NCI-H1436 (cell line): ENCODE data around the gene WFIKKN1.
A peak's percentile ranks its signal among the peaks of the same experiment; 100 is the strongest.

Experiments
- DNase-seq: peaks from one replicate; lab custom pipeline; 2025; lab: John Stamatoyannopoulos, UW

Gene WFIKKN1

DNA sequence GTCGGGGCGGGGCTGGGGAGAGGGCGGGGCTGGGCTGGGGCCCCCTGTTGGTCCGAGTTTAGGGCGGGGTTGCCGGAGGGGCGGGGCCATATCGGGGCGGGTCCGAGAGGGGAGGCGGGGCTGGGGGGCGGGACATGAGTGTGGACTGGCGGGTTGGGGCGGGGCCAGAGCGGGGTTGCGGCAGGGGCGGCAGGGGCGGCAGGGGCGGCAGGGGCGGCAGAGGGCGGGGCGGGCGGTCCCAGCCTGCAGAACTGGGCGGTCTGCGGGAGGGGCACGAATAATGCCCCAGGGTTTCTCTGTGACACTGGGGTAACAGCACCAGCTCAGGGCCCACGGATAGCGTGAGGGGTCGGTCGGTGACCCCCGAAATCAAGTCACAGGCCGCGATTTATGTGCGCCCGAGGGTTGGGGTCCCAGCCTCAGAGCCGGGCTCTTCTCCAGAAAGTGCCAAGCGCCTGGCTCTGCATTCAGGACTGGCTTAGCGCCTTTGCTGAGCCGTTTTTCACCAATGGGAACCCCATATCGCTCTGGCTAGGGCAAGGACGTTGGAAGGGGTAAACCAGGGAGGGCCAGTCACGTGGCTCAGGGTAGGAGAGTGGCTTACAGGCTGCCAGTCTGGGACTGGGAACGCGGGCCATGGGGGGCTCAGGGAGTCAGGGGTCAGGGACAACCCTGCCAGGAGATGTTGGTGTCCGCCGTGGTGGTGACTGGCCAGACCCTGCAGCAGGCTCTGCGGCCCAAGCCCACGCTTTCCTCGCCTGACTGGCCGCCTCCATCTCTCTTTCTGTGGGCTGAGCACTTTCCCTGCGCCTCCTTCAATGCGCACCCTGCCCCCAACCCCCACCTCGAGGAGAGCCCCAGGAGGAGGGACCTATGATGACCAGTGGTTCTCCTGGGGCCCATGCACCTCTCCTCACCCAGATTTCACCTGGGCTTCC lies 6.6 kb downstream of the WFIKKN1 start:
- peak; percentile 84 for DNase-seq

DNA sequence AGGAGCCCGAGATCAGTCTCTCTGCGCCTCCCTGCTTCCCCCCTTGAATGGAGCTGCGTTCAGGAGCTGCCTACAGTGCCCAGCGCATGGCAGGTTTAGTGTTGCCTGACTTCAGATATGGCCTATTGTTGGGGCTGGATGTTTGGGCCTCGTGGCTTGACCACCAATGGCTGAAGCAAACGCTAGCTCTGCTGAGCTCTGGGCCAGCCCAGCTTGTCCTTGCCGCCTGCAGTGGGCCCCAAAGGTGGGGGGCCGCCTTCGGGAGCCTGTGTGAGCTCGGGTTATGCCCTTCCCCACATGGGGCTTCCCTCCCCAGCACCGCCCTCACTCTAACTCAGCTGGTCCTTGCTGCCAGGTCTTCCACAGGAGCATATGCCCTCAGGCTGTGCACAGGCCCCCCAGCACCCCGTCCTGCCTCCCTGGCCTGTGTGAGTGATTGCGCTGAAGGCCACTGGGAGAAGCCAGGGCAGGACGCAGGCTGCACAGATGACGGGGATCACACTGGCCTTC lies 7.3 kb downstream of the WFIKKN1 start:
- DNase-seq = no peak

DNA sequence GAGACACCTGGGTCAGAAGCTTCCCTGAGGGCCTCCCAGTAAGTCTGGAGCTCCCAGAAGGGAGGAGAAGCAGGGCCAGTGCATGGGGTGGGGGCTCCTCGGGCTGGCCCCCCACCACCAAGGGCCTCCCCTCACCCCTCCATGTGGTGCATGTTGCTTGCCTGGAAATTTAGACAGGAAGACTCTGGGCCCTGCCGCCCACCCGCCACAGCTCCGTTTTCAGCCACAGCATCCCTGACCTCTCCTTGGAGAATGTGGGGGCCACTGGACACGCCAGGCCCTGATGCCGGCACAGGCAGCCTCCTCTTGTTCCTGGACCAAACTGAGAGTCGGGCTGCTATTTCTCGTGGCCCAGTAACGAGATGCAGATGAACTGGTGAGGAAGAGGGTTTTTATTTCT lies 8.1 kb downstream of the WFIKKN1 start:
- DNase-seq = no peak

DNA sequence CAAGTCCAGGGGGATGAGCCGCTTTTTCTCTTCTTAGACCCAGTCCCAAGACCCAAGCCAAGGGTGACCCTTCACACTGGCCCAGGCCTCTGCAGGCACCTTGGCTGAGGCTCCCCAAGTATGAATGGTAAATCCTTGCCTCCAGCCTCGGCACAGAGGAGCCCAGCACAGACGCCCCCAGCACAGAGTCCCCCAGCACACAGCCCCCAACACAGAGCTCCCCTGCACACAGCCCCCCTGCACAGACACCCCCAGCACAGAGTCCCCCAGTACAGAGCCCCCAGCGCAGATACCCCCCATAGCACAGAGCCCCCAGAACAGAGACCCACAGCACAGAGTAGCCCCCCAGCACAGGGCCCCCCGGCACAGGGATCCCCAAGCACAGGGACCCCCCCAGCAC lies 9.8 kb downstream of the WFIKKN1 start:
- DNase-seq = no peak

DNA sequence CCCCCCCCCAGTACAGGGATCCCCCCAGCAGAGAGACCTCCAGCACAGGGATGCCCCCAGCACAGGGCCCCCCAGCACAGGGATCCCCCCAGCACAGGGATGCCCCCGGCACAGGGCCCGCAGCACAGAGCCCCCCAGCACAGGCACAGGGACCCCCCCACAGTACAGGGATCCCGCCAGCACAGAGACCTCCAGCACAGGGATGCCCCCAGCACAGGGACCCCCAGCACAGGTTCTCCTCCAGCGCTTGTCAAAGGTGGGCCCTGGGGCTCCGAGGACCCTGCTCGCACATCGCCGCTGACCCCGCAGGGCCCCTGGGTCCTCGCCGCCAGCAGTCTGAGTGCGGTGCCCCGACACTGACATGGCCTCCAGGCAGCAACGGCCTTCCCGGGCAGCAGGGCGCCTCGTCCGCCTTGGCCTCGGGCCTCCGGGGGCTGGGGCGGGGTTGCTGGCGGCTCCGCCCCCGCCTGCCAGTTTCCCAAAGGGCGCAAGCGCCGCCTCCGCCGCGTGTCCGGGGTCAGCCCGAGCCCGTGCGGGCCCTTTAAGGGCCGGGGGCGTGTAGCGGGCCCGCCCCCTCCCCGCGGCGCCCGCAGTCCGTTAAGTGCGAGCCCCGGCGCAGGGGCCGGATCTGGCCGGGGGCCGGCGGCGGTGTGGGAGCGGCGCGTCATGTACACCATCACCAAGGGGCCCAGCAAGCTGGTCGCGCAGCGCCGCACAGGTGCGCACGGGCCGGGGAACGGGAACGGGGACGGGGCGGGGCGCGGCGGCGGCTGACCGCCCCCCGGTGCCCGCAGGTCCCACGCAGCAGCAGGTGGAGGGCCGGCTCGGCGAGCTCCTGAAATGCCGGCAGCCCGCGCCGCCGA lies 10.8 kb downstream of the WFIKKN1 start, which contains the start of gene MCRIP2:
TSS of gene MCRIP2 (plus strand) at position 503 of the 863 bp plus-strand sequence. CDS start at position 667, 164 bp downstream.
- DNase-seq = no peak

DNA sequence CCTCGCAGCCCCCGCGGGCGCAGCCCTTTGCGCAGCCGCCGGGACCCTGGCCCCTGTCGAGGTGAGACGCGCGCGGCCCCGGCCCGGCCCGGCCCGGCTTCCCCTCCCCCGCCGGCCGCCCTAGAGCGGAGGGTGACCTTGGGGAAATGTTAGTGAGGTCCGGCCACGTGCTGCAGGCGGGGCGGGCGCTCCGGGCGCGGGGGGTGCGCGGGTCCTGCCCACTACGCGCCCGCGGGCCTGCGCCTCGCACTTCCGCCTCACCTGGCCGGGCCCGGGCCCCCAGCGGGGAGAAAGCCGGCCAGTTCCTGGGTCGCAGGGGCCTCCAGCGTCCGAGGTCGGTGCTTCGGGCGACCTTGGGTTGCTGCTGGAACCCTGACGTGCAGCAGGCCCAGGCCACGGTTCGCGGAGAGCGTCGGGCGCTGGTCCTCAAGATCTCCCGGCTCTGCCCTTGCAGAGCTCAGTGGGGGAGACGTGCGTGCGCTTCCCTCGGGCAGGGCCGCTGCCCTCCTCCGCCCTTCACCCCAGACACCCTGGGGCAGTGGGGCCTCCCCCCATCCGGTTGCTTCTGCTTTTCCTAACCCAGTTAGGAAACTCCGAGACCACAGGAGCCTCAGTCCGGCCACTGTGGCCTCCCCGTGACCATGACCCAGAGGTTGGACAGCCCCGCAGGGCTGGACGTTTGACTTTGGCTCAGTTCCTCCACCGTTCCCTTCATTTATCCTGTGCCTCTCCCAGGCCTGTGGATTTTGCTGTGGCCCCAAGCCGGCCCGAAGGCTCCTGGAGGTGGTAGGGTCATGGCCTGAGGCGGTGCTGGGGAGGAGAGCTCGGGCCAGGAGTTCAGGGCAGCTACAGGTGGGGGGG lies 11.6 kb downstream of the WFIKKN1 start:
- DNase-seq = no peak

DNA sequence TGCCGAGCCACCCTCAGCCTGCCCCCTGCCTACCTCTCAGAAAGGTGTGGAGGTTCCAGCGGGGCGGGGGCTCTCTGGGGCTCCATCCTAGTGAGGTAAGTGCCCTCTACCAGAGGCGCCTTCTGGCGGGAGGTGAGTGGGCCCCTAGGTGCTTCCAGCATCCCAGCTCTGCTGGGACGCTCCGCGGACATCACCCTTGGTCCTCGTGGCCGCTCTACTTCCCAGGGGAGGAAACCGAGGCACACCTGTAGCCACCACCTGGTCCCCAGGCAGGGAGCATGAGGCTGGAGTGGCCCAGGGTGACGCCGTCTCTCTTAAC lies 12.2 kb downstream of the WFIKKN1 start:
- no peak for DNase-seq

DNA sequence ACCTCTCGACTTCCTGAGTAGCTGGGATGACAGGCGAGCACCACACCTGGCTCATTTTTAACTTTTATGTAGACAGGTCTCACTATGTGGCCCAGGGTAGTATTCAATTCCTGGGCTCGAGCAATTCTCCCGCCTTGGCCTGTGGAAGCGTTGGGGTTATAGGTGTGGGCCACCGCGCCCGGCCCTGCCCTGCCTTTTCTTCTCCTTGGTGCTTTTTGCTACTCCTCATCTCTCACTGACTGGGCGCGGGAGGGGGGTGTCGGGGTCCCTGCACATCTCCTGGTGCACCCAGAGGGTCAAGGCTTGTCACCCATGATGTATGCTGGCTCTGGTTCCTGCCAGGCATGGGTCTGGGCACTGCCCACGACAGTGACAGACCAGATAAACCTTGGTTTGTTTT lies 13.8 kb downstream of the WFIKKN1 start:
- no peak for DNase-seq

DNA sequence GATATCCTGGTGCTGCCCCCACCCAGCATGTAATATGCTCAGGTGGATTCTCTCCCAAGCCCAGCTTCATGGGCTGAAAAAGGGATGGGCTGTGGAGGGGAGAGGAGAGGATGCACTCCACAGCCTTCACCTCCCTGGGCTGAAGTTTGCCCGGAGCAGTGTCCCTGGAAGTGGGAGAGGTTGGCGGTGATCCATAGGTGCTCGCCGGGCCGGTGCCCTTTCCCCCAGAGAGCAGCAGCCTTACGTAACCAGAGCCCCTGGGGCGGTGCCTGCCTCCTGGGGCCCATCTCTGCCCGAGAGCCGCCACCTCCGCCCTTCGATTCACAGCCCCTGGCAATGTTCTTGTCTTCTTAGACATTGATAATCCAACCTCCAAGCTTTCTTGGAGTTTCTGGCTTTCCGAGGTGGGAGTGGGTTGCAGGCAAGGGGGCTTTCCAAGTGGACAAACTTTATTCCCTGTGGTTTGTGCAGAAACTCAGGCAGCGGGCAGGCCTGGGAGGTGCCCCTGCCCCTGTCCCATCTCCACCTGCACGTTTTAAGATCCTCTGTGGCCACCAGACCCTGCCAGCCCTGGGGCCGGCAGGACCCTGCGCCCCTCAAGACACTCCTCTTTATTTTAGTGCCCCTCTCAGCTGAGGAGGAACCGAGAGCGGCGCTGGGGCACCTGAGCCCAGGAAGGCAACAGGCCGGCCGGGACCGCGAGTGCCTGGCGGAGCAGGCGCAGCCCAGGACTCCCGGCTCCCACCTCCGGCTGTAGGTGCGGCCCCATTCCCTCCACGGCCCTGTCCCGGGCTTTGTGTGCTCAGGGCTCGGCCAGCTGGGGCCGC lies 15.3 kb downstream of the WFIKKN1 start:
- no peak for DNase-seq

DNA sequence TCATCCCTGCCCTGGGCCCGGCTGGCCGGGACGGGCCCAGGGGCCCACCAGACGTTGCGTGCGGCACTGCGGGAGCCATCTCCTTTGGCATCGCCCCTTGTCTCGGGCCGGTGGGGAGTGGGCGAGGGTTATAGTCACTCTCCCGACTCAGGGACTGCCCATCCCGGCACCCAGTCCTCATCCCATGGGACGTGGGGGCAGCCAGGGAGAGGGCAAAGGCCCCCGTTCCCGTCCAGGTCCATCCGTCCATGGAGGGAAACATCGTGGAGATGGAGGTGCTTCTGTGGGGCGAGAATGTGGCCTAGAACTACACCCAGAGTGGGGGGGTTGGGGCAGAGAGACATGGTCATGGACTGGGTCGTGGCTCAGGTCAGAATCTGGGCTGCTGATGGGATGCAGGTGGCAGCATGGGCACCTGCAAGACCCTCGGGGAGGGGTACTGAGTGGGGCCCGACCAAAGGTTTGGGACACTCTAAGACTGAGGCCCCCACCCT lies 15.9 kb downstream of the WFIKKN1 start:
- no peak for DNase-seq

DNA sequence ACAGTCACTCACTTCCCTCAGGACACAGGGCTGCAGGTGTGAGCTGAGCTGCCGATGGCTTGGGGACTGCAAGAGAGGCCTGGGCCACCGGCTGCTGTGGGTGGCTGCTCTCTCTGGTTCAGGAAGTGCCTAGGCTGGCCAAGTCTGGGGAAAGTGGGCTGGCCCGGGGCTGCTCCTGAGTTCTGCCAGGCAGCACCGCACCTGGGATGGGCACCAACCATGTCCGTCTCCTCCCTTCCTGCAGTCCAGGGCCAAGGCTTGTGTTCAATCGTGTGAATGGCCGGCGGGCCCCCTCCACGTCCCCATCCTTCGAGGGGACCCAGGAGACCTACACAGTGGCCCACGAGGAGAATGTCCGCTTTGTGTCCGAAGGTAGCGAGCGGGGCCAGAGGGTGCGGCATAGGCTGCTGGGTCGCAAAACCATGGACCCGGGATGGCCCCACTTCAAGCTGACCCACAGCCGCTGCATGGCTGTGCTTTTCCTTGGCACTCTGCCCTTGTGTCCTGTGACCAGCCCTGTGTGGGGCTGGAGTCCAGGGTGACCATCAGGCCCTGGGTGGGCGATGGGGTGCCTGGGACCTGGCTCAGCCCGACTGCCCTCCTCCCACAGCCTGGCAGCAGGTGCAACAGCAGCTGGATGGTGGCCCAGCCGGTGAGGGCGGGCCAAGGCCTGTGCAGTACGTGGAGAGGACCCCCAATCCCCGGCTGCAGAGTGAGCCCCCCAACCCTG lies 16.6 kb downstream of the WFIKKN1 start:
- no peak for DNase-seq

DNA sequence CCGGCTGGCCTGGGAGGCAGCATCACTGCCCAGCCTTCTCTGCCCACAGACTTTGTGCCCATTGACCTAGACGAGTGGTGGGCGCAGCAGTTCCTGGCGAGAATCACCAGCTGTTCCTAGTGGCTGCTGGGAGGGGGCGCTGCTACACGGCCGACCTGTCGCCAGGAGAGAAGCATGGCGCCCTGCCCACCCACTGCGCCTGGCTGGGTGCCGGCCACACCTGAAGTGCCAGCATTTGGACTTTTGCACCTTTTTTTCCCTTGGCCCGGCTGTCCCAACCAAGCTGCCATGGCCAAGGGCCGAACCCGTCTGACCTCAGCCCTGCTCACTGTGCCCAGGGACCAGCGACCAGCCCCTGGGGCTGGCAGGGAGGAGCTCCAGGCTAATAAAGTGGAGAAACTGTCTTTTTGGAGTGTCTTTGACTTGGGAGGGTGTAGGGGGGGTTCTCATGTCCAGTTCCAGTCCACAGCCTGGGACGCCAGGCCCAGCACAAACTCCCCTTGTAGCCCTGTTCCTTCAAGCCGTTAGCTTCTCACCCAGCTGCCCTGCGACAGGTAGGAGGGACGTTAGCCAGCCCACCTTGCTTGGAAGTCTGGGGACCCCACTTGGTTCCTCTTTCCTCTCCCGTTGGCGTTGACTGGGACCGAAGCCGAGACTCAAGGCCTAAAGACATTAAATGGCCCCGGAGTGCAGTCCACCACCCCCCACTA lies 17.4 kb downstream of the WFIKKN1 start:
- peak; percentile 25 for DNase-seq

DNA sequence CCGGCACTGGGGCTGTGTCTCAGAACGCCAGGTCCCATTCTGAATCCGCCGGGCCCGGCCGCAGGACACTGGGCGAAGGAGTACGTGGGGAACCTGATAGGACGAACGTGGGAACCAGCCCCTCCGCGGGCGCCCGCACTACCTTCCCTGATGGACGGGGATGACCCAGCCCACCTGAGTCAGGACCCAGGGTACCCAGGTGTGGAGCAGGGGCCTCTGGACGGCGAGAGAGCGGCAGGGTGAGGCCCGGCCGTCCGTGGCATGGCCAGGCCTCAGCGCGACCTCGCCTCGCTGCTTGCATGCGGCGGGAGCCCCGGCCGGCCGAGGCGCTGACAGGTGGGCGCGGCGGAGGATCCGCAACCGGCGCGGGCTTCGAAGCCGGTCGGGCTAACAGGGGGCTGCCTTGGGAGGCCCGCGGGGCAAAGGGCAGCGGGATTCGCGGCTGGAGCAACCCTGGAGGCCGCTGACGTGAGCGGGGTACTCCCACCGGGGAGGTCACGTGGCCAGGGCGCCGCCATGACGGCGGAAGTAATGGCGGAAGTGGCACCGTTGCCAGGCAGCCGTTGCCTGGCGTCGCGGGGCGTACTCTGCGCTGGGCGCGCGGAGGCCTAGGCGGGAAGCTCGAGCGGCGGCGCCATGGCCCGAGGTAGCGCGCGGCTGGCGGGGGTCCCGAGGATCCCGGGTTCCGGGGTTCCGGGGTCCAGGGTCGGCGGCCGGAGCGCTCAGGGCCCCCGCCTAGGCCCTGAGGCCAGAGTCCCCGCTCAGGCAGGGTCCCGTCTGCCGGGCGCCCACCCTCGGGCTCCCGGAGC lies 18.2 kb downstream of the WFIKKN1 start, which contains the start of gene WDR90:
TSS of gene WDR90 (plus strand) at position 585 of the 809 bp plus-strand sequence. CDS start at position 637, 52 bp downstream.
- DNase-seq = peak; percentile 88

DNA sequence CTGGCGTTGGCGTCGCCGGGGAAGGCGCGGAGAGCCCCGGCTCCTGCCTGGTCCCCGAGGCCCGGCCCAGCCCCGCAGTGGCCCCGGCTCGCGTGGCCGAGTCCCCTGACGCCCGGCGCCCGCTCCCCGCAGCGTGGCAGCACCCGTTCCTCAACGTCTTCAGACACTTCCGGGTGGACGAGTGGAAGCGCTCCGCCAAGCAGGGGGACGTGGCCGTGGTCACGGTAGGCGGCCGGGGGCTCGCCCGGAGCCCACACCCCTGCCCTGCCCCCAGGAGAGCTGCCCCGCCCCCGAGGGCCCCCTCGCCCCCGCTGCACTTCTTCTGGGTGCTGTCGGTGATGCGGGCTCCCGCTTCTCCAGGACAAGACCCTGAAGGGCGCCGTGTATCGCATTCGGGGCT lies 18.8 kb downstream of the WFIKKN1 start:
- DNase-seq = no peak

DNA sequence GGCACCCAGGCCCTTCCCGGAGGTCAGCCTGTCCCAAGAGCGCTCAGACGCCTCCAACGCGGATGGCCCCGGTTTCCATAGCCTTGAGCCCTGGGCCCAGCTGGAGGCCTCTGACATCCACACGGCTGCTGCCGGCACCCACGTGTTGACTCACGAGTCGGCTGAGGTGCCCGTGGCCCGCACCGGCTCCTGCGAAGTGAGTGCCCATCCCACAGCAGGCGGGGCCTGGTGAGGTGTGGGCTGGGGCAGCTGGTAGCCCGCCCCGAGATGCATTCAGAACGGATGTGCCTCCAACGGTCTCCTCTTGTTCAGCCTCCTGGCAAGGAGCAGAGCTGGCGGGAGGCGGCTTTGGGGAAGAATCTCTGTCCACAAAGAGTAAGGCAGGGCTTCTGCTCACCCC lies 21.1 kb downstream of the WFIKKN1 start:
- DNase-seq = no peak

DNA sequence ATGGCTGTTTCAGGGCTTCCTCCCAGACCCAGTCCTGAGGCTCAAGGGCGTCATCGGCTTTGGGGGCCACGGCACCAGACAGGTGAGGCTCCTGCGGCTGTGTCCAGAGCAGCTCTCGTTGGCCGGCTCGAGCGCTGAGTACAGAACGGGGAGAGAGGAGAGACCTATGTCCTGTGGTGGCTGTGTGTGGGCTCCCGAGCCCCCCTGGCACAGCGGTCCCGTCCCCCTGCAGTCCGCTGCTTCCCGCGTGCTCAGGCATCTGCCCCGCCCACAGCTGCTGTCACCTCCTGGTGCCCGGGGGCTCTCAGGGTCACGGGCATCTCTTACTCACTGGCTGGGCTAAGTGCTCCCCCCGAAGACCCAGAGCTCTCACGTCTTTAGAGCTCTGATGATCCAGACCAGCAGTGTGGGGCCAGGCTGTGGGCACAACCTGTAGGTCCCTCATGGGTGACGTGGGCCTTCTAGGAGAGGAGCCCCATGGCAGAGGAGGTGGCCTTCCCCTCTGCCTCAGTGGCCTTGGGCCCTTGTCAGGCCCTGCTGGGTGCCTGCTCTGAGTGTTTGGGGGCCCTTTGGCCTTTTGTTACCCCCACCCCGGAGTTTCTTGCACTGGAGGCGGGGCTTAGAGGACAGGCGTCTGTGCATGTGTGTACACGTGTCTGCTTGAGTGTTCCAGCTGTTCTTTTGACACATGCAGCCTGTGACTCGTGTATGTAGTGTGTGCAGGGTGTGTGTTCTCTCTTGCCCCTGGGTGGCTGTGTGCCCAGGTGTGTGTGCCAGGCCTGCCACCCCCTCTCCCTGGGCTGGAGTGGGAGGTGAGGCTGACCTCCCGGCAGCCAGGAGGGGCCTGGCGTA lies 21.9 kb downstream of the WFIKKN1 start:
- no peak for DNase-seq

DNA sequence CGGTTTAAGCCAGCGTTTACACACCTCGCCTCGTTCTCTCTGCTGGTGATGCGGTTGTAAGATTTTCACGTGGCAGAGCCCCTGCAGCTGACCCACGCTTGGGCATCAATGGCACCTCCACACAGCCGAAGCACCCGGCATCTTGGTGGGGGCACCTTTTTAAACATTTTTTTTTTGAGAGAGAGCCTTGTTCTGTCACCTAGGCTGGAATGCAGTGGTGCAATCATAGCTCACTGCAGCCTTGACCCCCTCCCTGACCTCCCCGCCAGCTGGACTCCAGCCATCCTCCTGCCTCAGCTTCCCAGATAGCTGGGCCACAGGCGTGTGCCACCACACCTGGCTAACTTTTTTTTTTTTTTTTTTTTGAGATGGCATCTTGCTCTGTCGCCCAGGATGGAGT lies 23.2 kb downstream of the WFIKKN1 start:
- no peak for DNase-seq
